Adrenal gland (tissue), 12 donors: Measurements from ENCODE around the gene ANKK1. TPM values are rescaled to one million over a fixed set of nuclear protein-coding genes. Genes with fewer than 3 reads are reported as not detected.

Experiments used
- DNase-seq, 7 donors: peaks; one replicate each; pipeline ENCODE4 v3.0.0-alpha.2; 2019 to 2020
- H3K27ac ChIP-seq, 5 donors: fragments of 200-600 bp; sonication (generic) in 4 of 5; 1 replicate in 3 of 5; 2 replicates in 2 of 5; pipeline versions ENCODE4 v1.5.1 to v1.8.0; 2016 to 2020; ENCODE audit warnings: mild to moderate bottlenecking in 1 of 5
- H3K27me3 ChIP-seq: fragments of 200-600 bp; 2 replicates; pipeline ENCODE4 v1.8.0; 2021
- H3K36me3 ChIP-seq, 2 donors: fragments of 200-600 bp; replicated peaks in 1 of 2; 1 replicate in 1 of 2; 2 replicates in 1 of 2; pipeline versions ENCODE4 v1.5.1 to v1.8.0; 2018 to 2022
- H3K4me1 ChIP-seq, 2 donors: fragments of 200-600 bp; replicated peaks in 1 of 2; 1 replicate in 1 of 2; 2 replicates in 1 of 2; pipeline versions ENCODE4 v1.5.1 to v1.8.0; 2018 to 2021
- H3K4me3 ChIP-seq, 4 donors: fragments of 200-600 bp; sonication (generic) in 3 of 4; one replicate each; pipeline ENCODE4 v1.5.1; 2016 to 2018
- H3K9me3 ChIP-seq, 3 donors: fragments of 200-600 bp; sonication (generic) in 1 of 3; replicated peaks in 1 of 3; 1 replicate in 2 of 3; 2 replicates in 1 of 3; pipeline versions ENCODE4 v1.5.1 to v1.8.0; 2016 to 2021
- CTCF ChIP-seq, 6 experiments: fragments of 450-650 bp in 4 of 6; fragments of 200-600 bp in 2 of 6; sonication (generic) in 1 of 6; IDR thresholded peaks; 1 replicate in 5 of 6; 2 replicates in 1 of 6; pipeline versions ENCODE4 v1.5.1 to v1.8.0; 2016 to 2021; ENCODE audit warnings: antibody characterized with exemption in 6 of 6, mild to moderate bottlenecking in 2 of 6, moderate library complexity in 1 of 6
- POLR2A ChIP-seq, 2 donors: fragments of 450-650 bp; IDR thresholded peaks; one replicate each; pipeline ENCODE4 v1.6.1; 2017; ENCODE audit warnings: antibody characterized with exemption in 2 of 2, mild to moderate bottlenecking in 2 of 2, moderate library complexity in 1 of 2
- WGBS, 4 donors: extraction: QIAGEN DNeasy Blood & Tissue Kit in 2 of 4; methylation state at CpG; one replicate each; pipeline versions ENCODE4 v1.1.5 to v1.1.7; 2013 to 2017; 5-methylcytosine and 5-hydroxymethylcytosine counted together
- intact Hi-C, 2 donors: fragments of 100-400 bp; cut with DNase I; formaldehyde crosslinking; loops; one replicate each; pipeline versions ENCODE4 v1.14.1 to v1.15.0; 2022 to 2023
- polyA plus RNA-seq, 3 donors: library from polyadenylated mRNA; stranded (reverse); fragments of 200-250 nt in 2 of 3; fragments of 350-450 nt in 1 of 3; fragmentation: Illumina TruSeq in 1 of 3; extraction: RNeasy Lipid Tissue Mini Kit (QIAGEN cat#74804) in 1 of 3; gene quantifications; one replicate each; pipeline ENCODE4 v1.2.3, GENCODE V29; 2013 to 2014
- total RNA-seq, 9 donors: library from RNA; depleted of rRNA in 4 of 9; stranded (reverse); fragments of >200 nt in 4 of 9; fragments of 120-200 nt in 1 of 9; fragmentation: NEBNext Ultra II Directional in 1 of 9; extraction: Animal tissue kit (Norgen Biotek cat#: 25700) in 1 of 9; gene quantifications; one replicate each; pipeline versions ENCODE4 v1.1.0 to v1.2.4, GENCODE V29; 2013 to 2023
- donor health status: healthy with polysubstance abuse.
- donor health status: Bipolar disorder and iron deficiency.
- donor health status: DM: yes; HTN: yes; CAD: no.
- donor health status: DM: no; HTN: no; CAD: no.
- donor health status: DM: no; HTN: no; CAD: no.
- donor health status: DM: yes; HTN: yes; CAD: no.

ANKK1 gene
- total and polyA plus RNA-seq, 12 donors, result 0.05 to 3.5 (median 0.18) TPM; not detected in 1

GRCh38 chr11:113444502-113445123 lies 57.0 kb downstream of the ANKK1 start:
- H3K27me3 ChIP-seq, result no peaks in the 10 kb centered on the region
- intact Hi-C loops, result no loop called here
- no peak for DNase-seq
- no peak overlapping the region for H3K27ac ChIP-seq
- H3K36me3 ChIP-seq, result no peaks in the 10 kb centered on the region
- H3K4me1 ChIP-seq, result no peaks in the 10 kb centered on the region
- no peak overlapping the region for H3K4me3 ChIP-seq
- TF ChIP-seq POLR2A (IDR thresholded peaks at IDR 0.05), result no peak
- TF ChIP-seq CTCF (IDR thresholded peaks at IDR 0.05), result no peak
- no peaks in the 10 kb centered on the region for H3K9me3 ChIP-seq
- 51 to 67% (median 63%) methylated on average over 7 of the region's 7 CpGs for WGBS, 4 donors

- intact Hi-C loops, result no loop called here
- Histone ChIP-seq H3K27me3 (no peaks in the 10 kb centered on the region), H3K4me3 (no peak overlapping the region), H3K4me1 (no peaks in the 10 kb centered on the region), H3K36me3 (no peaks in the 10 kb centered on the region), H3K9me3 (no peaks in the 10 kb centered on the region), H3K27ac (no peak overlapping the region)
- DNase-seq, result no peak
- TF ChIP-seq CTCF (IDR thresholded peaks at IDR 0.05) (no peak), POLR2A (IDR thresholded peaks at IDR 0.05) (no peak)
- whole genome bisulfite sequencing, 4 donors, result 67 to 86% (median 75%) methylated on average over 6 of the region's 6 CpGs
Measured at GRCh38 chr11:113446112-113446511, 58.5 kb downstream of the ANKK1 start.

GRCh38 chr11:113446938-113447337 lies 59.4 kb downstream of the ANKK1 start:
- Histone ChIP-seq H3K4me3 (no peak overlapping the region), H3K4me1 (no peaks in the 10 kb centered on the region), H3K27ac (peak overlapping the region in 1 of 5 donors; percentile 62), H3K36me3 (no peaks in the 10 kb centered on the region), H3K9me3 (no peaks in the 10 kb centered on the region), H3K27me3 (no peaks in the 10 kb centered on the region)
- WGBS, 4 donors, result 72 to 81% (median 77%) methylated on average over 2 to 6 of the region's 6 CpGs
- intact Hi-C loops, result no loop called here
- TF ChIP-seq POLR2A (IDR thresholded peaks at IDR 0.05) (no peak), CTCF (IDR thresholded peaks at IDR 0.05) (no peak)
- DNase-seq, result no peak

GRCh38 chr11:113447621-113448315 lies 60.2 kb downstream of the ANKK1 start:
- TF ChIP-seq CTCF (IDR thresholded peaks at IDR 0.05) (no peak), POLR2A (IDR thresholded peaks at IDR 0.05) (no peak)
- Histone ChIP-seq H3K36me3 (no peaks in the 10 kb centered on the region), H3K27ac (peak overlapping the region in 1 of 5 donors; percentile 62), H3K9me3 (no peaks in the 10 kb centered on the region), H3K4me3 (no peak overlapping the region), H3K4me1 (no peaks in the 10 kb centered on the region), H3K27me3 (no peaks in the 10 kb centered on the region)
- intact Hi-C loops, result no loop called here
- 62 to 74% (median 69%) methylated on average over 8 of the region's 8 CpGs for WGBS, 4 donors
- DNase-seq, result peak in 1 of 7 donors; percentile 70
